Measurements from ENCODE around the gene SGCD.

DNA sequence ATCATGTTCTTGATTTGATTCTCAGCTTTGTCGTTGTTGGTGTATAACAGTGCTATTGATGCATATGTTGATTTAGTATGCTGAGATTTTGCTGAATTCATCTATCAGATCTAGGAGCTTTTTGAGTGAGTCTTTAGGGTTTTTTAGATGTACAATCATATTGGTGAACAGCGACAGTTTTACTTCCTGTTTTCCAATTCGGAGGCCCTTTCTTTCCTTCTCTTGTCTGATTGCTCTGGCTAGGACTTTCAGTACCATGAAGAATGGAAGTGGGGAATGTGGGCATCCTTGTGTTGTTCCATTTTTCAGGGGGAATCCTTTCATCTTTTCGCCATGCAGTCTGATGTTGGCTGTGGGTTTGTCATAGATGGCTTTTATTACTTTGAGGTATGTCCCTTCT lies 100.4 kb downstream of the SGCD start:
- TF ChIP-seq POU2F2 (IDR thresholded peaks at IDR 0.05; ENCODE audit: low read depth, low read length) (no peak), POLR2A (IDR thresholded peaks at IDR 0.05; ENCODE audit: low read depth, low read length) (no peak), TAF1 (IDR thresholded peaks at IDR 0.05; ENCODE audit: low read depth, low read length) (no peak), POLR2AphosphoS5 (IDR thresholded peaks at IDR 0.05; ENCODE audit: low read depth, low read length) (no peak), SPI1 (IDR thresholded peaks at IDR 0.05; ENCODE audit: low read depth, low read length) (no peak)

Measured in GM12891 (cell line).